ENCODE results near the gene INSYN1.

DNA sequence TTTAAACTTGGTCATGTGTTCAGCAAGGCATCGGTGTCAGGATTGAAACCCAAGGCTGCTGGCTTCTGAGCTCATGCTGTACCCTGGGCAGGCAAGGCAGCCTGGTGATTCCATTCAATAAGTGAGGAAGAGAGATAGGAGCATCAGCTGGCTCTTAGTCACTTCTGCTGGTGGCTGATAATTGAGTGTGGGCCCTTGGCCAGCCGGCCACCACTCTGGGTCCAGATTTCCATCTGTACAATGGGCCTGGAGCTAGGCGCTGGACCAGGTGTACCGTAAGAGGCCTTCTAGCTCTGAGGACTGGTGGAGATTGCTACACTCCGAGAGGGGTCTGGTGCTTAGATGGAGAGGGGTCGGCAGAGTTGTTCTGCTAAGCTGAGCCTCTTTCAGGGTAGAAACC is 64.7 kb downstream of the INSYN1 start:
- TF ChIP-seq, protein P1, sequence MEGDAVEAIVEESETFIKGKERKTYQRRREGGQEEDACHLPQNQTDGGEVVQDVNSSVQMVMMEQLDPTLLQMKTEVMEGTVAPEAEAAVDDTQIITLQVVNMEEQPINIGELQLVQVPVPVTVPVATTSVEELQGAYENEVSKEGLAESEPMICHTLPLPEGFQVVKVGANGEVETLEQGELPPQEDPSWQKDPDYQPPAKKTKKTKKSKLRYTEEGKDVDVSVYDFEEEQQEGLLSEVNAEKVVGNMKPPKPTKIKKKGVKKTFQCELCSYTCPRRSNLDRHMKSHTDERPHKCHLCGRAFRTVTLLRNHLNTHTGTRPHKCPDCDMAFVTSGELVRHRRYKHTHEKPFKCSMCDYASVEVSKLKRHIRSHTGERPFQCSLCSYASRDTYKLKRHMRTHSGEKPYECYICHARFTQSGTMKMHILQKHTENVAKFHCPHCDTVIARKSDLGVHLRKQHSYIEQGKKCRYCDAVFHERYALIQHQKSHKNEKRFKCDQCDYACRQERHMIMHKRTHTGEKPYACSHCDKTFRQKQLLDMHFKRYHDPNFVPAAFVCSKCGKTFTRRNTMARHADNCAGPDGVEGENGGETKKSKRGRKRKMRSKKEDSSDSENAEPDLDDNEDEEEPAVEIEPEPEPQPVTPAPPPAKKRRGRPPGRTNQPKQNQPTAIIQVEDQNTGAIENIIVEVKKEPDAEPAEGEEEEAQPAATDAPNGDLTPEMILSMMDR (IDR thresholded peaks at IDR 0.05 in 4 of 5, conservative IDR thresholded peaks at IDR 0.05 in 1 of 5), result no peak
- no peak for TF ChIP-seq POLR2A (IDR thresholded peaks at IDR 0.05)
